HL-60 (cell line): ENCODE measurements around the gene STIM2.

Experiments
- DNase-seq, 2 experiments: peaks; one replicate each; pipeline ENCODE4 v3.0.0-alpha.2; 2010 to 2020; ENCODE audit warnings: low read depth in 1 of 2, low spot score in 1 of 2
- H3K27ac ChIP-seq: fragments of 250-450 bp; sonication (Bioruptor Pico); replicated peaks from 2 replicates; pipeline ENCODE4 v1.5.1; 2020; ENCODE audit warnings: mild to moderate bottlenecking, moderate library complexity
- H3K27me3 ChIP-seq: fragments of 250-450 bp; sonication (Bioruptor Pico); 2 replicates; pipeline ENCODE4 v1.5.1; 2021; ENCODE audit warnings: mild to moderate bottlenecking, moderate library complexity; ENCODE audit not compliant: insufficient read depth, poor library complexity, severe bottlenecking
- H3K4me3 ChIP-seq: replicated peaks from 2 replicates; pipeline ENCODE4 v1.5.1; 2011; ENCODE audit warnings: mild to moderate bottlenecking, control low read depth, low read length; ENCODE audit not compliant: insufficient read depth
- CTCF ChIP-seq: IDR thresholded peaks from one replicate; pipeline ENCODE4 v1.5.1; 2011; ENCODE audit warnings: low read length, control low read depth, inconsistent platforms; ENCODE audit not compliant: insufficient read depth
- GABPA ChIP-seq: IDR thresholded peaks from 2 replicates; pipeline ENCODE4 v1.6.1; 2012; ENCODE audit warnings: low read depth
- POLR2AphosphoS5 ChIP-seq: IDR thresholded peaks from 2 replicates; pipeline ENCODE4 v1.6.1; 2012; ENCODE audit warnings: low read depth
- REST ChIP-seq: IDR thresholded peaks from 2 replicates; pipeline ENCODE4 v1.6.1; 2012; ENCODE audit warnings: low read depth; ENCODE audit not compliant: insufficient replicate concordance
- SPI1 ChIP-seq: IDR thresholded peaks from 2 replicates; pipeline ENCODE4 v1.6.1; 2012; ENCODE audit warnings: low read depth, mild to moderate bottlenecking, borderline replicate concordance

The STIM2 gene

GRCh38 chr4:27000122-27000521 is 139.5 kb downstream of the STIM2 start:
- no peak overlapping the region for H3K27ac ChIP-seq
- no peak for DNase-seq
- H3K27me3 ChIP-seq: no peaks in the 10 kb centered on the region
- no peak overlapping the region for H3K4me3 ChIP-seq
- TF ChIP-seq SPI1 (no peak), CTCF (no peak), GABPA (no peak), POLR2AphosphoS5 (no peak), REST (no peak)

GRCh38 chr4:27000820-27001219 is 140.2 kb downstream of the STIM2 start:
- DNase-seq: no peak
- Histone ChIP-seq H3K27me3 (no peaks in the 10 kb centered on the region), H3K4me3 (no peak overlapping the region), H3K27ac (no peak overlapping the region)
- no peak for TF ChIP-seq GABPA

GRCh38 chr4:27001398-27002164 is 140.9 kb downstream of the STIM2 start:
- TF ChIP-seq POLR2AphosphoS5 (no peak), REST (no peak), CTCF (no peak), GABPA (no peak), SPI1 (no peak)
- Histone ChIP-seq H3K27ac (no peak overlapping the region), H3K4me3 (no peak overlapping the region), H3K27me3 (no peaks in the 10 kb centered on the region)
- DNase-seq: no peak

- no peaks in the 10 kb centered on the region for H3K27me3 ChIP-seq
- no peak overlapping the region for H3K27ac ChIP-seq
- DNase-seq: no peak
- H3K4me3 ChIP-seq: no peak overlapping the region
- TF ChIP-seq POLR2AphosphoS5 (no peak), GABPA (no peak), CTCF (no peak), REST (no peak), SPI1 (no peak)
These were observed 143.0 kb downstream of the STIM2 start for GRCh38 chr4:27003642-27004113.
